ENCODE data around the gene LMNA. TPM values are rescaled to one million over a fixed set of nuclear protein-coding genes. Genes with fewer than 3 reads are reported as not detected.
"Not testable (repeated sequence)": the region's sequence is repeated elsewhere in the genome, so short reads cannot be mapped to it uniquely, and the experiment has no call there.

LMNA gene
- total RNA-seq (1 to 10 TPM; 2.0 to 2.7 TPM), polyA plus RNA-seq (1 to 10 TPM in 1 of 3 donors, under 1 TPM in 2; 0.62 to 4.0 (median 0.75) TPM), total RNA-seq (17.8 to 189 (median 85.6) reads per million in 6 experiments)

DNA sequence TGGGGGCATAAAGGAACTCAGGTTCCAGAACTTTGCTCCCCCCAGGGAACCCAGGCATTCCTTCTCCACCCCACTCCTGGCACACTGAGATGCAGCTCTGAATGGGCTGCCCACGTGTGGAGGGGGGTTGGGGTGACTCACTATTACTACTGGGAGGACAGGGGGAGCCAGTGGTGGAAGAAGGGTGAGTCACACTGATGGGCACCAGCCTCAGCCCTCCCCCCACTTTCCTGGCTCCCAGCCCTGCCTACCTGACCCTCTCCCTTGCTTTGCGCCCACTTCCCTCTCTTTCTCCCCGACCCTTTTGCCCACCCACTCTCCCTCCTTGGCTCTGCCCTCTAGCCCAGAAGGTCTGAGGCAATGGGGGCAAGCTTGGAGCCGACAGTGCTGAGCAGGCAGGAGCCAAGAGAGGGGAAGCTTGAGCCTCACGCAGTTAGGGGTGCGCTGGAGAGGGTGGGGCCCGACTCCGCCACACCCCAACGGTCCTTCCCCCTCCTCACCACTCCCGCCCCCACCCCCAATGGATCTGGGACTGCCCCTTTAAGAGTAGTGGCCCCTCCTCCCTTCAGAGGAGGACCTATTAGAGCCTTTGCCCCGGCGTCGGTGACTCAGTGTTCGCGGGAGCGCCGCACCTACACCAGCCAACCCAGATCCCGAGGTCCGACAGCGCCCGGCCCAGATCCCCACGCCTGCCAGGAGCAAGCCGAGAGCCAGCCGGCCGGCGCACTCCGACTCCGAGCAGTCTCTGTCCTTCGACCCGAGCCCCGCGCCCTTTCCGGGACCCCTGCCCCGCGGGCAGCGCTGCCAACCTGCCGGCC is at the start of gene LMNA:
TSS of gene LMNA (plus strand) at position 611 of the 818 bp plus-strand sequence. CDS start 208 bp downstream, outside the sequence.
- DNase-seq = peak in 7 of 10 donors; percentile 33 to 73 (median 48)
- no peaks in the 10 kb centered on the region for H3K9me3 Mint-ChIP-seq
- peaks cover 10 to 32% (median 25%) of the 10 kb centered on the region in 4 donors for H3K4me1 Mint-ChIP-seq
- peak within 1 kb of the TSS; percentile 53 to 96 (median 88) for H3K27ac Mint-ChIP-seq
- ATAC-seq = peak; percentile 72 to 76
- no peaks in the 10 kb centered on the region for H3K36me3 Mint-ChIP-seq
- POLR2A ChIA-PET = interaction anchor here (0.6 to 2.1 kb wide), 8 partner anchors 7 to 199 kb away, joined by 3 to 12 read pairs (median 4); partner anchors contain the start of gene PMF1
- peaks cover 4 to 39% (median 33%) of the 10 kb centered on the region in 5 donors for H3K27me3 Mint-ChIP-seq
- peak within 1 kb of the TSS; percentile 76 to 93 (median 90) for H3K4me3 Mint-ChIP-seq

DNA sequence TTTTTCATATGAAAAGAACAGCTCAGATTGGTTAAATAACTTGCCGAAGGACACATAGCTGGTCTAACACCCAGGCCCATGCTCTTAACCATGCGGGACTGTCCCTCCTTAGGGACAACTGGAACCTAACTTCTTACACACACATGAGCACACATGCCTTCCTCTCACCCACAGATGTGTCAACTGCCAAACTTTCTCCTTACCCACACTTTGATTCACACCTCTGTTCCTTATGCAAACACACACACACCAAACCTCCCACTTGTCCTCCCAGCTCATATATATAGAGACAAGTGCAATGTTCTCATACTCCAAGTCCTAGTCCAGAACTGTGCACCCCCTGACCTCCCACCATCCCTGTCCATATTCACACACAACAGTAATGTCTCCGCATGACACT is 49.3 kb upstream of the LMNA start:
- H3K36me3 Mint-ChIP-seq = no peaks in the 10 kb centered on the region
- DNase-seq (no peak), ATAC-seq (no peak)
- no peaks in the 10 kb centered on the region for H3K9me3 Mint-ChIP-seq
- peaks cover 3 to 9% (median 6%) of the 10 kb centered on the region in 4 donors for H3K4me1 Mint-ChIP-seq
- H3K4me3 Mint-ChIP-seq = no peak overlapping the region
- POLR2A ChIA-PET = no interaction called here
- H3K27ac Mint-ChIP-seq = peak overlapping the region in 2 of 10 donors; percentile 19 to 50
- no peaks in the 10 kb centered on the region for H3K27me3 Mint-ChIP-seq

DNA sequence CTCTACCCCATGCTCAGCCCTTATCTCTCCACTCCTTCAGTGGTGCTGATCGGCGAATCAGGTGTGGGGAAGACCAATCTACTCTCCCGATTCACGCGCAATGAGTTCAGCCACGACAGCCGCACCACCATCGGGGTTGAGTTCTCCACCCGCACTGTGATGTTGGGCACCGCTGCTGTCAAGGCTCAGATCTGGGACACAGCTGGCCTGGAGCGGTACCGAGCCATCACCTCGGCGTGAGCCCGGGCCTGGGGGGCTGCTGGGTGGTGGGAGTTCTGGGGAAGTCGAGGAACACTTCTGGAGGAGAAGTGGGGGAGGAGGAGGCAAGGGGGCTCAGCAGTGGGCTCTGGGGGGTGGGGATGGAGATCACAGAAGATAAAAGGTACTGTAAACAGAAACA is 48.6 kb upstream of the LMNA start:
- ATAC-seq (no peak), DNase-seq (no peak)
- Mint-ChIP-seq H3K27ac (peak overlapping the region in 1 of 10 donors; percentile 24), H3K9me3 (no peaks in the 10 kb centered on the region), H3K36me3 (no peaks in the 10 kb centered on the region), H3K4me3 (no peak overlapping the region), H3K27me3 (no peaks in the 10 kb centered on the region), H3K4me1 (peaks cover 3 to 9% (median 6%) of the 10 kb centered on the region in 4 donors)
- POLR2A ChIA-PET = no interaction called here

DNA sequence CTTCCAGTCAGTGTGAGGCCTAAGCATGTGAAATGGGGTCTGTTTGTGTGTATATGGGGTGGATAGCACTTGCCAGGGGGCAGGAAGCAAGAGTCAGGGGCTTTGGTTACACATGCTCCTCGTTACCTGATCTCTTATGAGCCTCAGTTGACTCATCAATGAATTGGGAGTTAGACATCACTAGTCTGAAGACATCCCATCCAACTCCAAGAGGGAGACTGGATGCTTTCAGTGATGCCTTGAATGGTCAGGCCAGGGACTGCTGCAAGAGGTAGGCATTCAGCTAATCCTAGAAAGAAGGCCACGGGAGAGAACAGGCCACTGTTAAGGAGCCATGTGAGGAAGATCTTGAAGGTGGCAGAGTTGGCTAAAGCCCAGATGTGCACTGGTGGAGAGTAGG is 47.2 kb upstream of the LMNA start:
- H3K9me3 Mint-ChIP-seq = no peaks in the 10 kb centered on the region

DNA sequence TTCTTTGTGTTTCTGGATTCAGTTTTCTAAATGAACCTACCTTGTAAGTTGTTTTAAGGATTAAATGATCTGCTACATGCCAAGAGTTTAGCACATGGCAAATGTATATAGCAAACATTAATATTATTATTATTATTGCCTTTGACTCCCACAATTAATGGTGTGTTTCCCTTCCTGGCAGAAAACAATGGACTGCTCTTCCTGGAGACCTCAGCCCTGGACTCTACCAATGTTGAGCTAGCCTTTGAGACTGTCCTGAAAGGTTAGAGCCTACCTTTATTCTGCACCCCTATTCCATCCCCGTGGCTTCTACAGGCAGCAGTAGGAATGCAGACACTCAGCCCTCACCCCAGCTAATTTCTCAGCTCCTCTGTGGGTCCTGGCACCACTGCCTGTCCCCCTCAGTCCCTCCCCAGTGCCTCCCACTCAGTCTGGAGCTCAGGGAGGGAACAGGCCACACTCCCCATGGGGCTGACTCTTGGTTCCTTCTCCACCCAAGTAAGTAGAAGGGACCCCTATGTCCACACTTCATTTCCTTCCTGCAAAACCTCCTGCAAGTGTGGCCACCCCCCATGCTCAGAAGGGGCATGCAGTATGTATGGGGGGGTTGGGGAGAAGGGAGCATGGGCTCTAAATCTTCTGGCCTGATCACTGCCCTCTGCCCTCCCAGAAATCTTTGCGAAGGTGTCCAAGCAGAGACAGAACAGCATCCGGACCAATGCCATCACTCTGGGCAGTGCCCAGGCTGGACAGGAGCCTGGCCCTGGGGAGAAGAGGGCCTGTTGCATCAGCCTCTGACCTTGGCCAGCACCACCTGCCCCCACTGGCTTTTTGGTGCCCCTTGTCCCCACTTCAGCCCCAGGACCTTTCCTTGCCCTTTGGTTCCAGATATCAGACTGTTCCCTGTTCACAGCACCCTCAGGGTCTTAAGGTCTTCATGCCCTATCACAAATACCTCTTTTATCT is 44.7 kb upstream of the LMNA start:
- no peaks in the 10 kb centered on the region for H3K9me3 Mint-ChIP-seq
- no peak overlapping the region for H3K4me3 Mint-ChIP-seq
- no peaks in the 10 kb centered on the region for H3K36me3 Mint-ChIP-seq
- H3K4me1 Mint-ChIP-seq = peaks cover 3 to 9% (median 6%) of the 10 kb centered on the region in 4 donors
- H3K27ac Mint-ChIP-seq = peak overlapping the region in 2 of 10 donors; percentile 3 to 15
- H3K27me3 Mint-ChIP-seq = peaks cover 0 to 1% (median 0%) of the 10 kb centered on the region in 5 donors
- no peak for DNase-seq
- ATAC-seq = no peak
- POLR2A ChIA-PET = no interaction called here

More for the DNA sequence above, 47.2 kb upstream of the LMNA start:
- POLR2A ChIA-PET = no interaction called here
- Mint-ChIP-seq H3K27me3 (no peaks in the 10 kb centered on the region), H3K4me3 (no peak overlapping the region), H3K27ac (peak overlapping the region in 1 of 10 donors; percentile 63), H3K36me3 (no peaks in the 10 kb centered on the region), H3K4me1 (peaks cover 3 to 9% (median 6%) of the 10 kb centered on the region in 4 donors)
- DNase-seq (no peak), ATAC-seq (no peak)

DNA sequence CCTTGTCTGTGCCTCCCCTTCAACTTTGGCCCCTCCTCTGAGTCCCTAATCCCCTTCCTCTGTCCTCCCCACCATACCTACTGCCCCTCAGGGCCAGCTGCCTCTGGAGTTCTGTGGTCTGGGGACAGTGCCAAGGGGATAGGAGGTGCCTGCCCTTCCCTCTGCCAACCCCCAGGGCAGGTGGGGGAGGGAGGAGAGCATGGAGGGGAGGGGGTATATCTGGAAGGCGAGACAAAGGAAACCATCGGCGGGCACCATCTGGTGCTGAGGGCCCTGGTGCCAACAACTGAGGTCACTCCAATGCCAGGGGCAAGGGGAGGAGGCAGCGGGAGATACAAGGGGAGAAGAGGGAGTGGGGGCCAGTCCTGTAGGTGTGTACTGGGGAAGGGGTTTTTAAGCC is 44.0 kb upstream of the LMNA start:
- no peak overlapping the region for H3K27ac Mint-ChIP-seq
- POLR2A ChIA-PET = no interaction called here

DNA sequence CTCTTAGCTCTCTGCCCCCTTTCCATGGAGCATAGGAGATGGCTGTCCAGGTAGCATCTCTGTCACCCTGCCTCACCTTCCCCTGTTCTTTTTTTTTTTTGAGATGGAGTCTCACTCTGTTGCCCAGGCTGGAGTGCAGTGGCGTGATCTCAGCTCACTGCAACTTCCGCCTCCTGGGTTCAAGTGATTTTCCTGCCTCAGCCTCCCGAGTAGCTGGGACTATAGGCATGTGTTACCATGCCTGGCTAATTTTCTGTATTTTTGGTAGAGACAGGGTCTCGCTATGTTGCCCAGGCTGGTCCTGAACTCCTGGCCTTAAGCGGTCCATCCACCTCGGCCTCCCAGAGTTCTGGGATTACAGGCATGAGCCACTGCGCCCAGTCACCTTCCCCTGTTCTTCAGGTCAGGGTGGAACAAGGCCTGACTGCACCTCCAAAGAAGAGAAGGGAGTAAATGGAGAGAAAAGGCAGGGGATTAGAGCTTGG is 43.1 kb upstream of the LMNA start:
- H3K27me3 Mint-ChIP-seq, H3K4me1 Mint-ChIP-seq, H3K9me3 Mint-ChIP-seq, H3K27ac Mint-ChIP-seq, H3K36me3 Mint-ChIP-seq, ATAC-seq, POLR2A ChIA-PET, DNase-seq, H3K4me3 Mint-ChIP-seq: not testable (repeated sequence)

More for the DNA sequence above, 44.0 kb upstream of the LMNA start:
- DNase-seq (no peak), ATAC-seq (no peak)
- H3K4me3 Mint-ChIP-seq = no peak overlapping the region
- no peaks in the 10 kb centered on the region for H3K36me3 Mint-ChIP-seq
- H3K9me3 Mint-ChIP-seq = no peaks in the 10 kb centered on the region
- peaks cover 3 to 9% (median 6%) of the 10 kb centered on the region in 4 donors for H3K4me1 Mint-ChIP-seq
- H3K27me3 Mint-ChIP-seq = peaks cover 0 to 1% (median 0%) of the 10 kb centered on the region in 5 donors

DNA sequence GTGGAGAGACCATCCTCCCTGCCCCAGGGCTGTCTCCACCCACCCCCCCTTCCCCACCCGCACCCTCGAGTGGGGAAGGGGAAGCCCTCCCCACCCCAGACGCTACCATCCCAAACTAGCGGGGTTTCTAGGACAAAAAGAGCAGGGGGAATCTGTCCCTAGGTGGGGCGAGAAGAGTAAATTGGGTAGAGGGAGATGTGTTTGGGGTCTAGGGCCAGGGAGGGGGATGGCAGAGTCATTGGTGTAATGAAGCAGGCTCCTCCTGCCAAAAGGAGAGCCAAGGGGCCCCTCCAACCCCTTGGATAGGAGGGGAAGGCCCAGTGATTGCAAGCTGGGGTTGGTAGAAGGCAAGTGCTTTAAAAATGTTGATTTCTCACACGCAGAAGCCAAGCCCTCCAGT is 42.3 kb upstream of the LMNA start:
- DNase-seq (no peak), ATAC-seq (no peak)
- Mint-ChIP-seq H3K27me3 (peaks cover 0 to 1% (median 0%) of the 10 kb centered on the region in 5 donors), H3K36me3 (no peaks in the 10 kb centered on the region), H3K9me3 (no peaks in the 10 kb centered on the region), H3K4me3 (no peak overlapping the region), H3K27ac (peak overlapping the region in 1 of 10 donors; percentile 34), H3K4me1 (peaks cover 0 to 3% (median under 1%) of the 10 kb centered on the region in 4 donors)
- POLR2A ChIA-PET = interaction anchor here (1.0 kb wide), 1 partner anchor 13 kb away, joined by 3 read pairs; no protein-coding TSS in a partner anchor

DNA sequence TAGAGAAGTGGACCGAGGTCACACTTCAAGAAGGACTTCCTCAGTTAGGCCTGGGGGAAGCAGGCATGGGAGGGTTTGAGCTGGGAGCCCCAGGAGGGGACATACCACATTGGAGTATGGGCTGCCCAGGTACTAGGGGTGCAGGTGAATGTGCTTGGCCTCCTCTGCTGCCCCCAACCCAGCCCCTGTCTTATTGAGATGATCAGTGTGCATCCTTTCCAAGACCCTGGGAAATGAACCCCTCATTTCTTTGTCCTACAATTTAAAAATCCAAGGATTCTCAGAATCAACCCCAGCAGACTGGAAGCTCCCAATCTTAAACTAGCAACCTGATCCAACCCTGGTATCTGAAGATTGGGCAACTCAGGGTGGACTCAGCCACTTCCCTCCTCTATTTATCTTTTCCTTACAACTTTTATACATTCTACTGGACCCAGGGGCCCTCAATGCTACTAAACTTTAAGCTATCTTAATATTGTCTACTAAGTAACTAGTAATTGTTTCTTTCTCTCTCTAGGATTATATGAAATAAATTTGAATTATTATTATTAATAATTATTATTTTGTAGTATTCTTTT is 41.3 kb upstream of the LMNA start:
- ATAC-seq (no peak), DNase-seq (no peak)
- no peaks in the 10 kb centered on the region for H3K9me3 Mint-ChIP-seq
- H3K27ac Mint-ChIP-seq = peak overlapping the region in 1 of 10 donors; percentile 9
- no peak overlapping the region for H3K4me3 Mint-ChIP-seq
- peaks cover 0 to 5% (median 0%) of the 10 kb centered on the region in 5 donors for H3K27me3 Mint-ChIP-seq
- POLR2A ChIA-PET = interaction anchor here (1.0 kb wide), 1 partner anchor 14 kb away, joined by 3 read pairs; no protein-coding TSS in a partner anchor
- H3K4me1 Mint-ChIP-seq = peaks cover 0 to 2% (median under 1%) of the 10 kb centered on the region in 4 donors
- no peaks in the 10 kb centered on the region for H3K36me3 Mint-ChIP-seq

DNA sequence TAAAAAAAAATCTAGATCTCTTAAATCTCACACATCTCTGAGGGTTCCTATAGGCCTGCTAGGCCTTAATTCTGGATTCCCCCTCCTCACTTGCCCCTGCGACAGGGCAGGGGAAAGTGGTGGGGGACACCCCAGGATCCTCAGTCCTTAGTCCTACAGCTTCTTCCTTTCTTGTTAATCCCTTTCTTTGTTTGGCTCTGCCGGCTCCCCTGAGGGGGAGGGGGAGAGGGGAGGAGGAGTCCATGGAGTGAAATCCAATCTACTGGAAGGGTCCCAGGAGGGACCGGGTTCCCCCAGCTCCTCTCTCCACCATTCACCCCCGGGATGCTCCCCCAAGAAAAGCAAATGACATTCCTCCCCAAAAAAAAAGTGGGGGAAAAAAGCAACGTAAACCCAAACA is 40.8 kb upstream of the LMNA start:
- DNase-seq = no peak
- POLR2A ChIA-PET = no interaction called here
- no peaks in the 10 kb centered on the region for H3K36me3 Mint-ChIP-seq

DNA sequence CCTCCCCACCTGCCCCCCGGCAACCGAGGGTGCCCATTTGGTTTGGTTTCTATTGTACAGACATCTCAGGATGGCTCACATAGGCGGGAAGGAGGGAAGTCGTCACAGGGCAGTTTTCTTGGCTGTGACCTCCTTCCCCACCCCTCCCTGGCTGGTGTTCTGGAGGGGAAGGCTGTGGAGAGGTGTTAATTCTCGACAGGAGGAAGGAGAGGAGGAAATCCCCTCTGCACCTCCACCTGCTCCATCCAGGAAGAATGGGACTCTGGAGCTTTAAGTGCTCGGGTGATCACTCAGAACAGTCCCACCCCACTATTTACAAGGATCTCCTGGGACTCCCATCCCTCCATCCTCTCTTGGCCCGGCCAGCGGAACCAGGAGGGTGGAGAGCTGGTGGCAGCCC is 39.9 kb upstream of the LMNA start:
- DNase-seq = no peak
- no peak overlapping the region for H3K4me3 Mint-ChIP-seq
- H3K9me3 Mint-ChIP-seq = no peaks in the 10 kb centered on the region
- H3K36me3 Mint-ChIP-seq = no peaks in the 10 kb centered on the region
- POLR2A ChIA-PET = no interaction called here
- H3K27me3 Mint-ChIP-seq = peaks cover 0 to 5% (median 0%) of the 10 kb centered on the region in 5 donors
- no peak for ATAC-seq
- H3K27ac Mint-ChIP-seq = no peak overlapping the region
- peaks cover 0 to 2% (median under 1%) of the 10 kb centered on the region in 4 donors for H3K4me1 Mint-ChIP-seq

More for the DNA sequence above, 40.8 kb upstream of the LMNA start:
- Mint-ChIP-seq H3K27me3 (peaks cover 0 to 5% (median 0%) of the 10 kb centered on the region in 5 donors), H3K27ac (peak overlapping the region in 1 of 10 donors; percentile 9), H3K4me1 (peaks cover 0 to 2% (median under 1%) of the 10 kb centered on the region in 4 donors), H3K4me3 (no peak overlapping the region), H3K9me3 (no peaks in the 10 kb centered on the region)
- no peak for ATAC-seq

DNA sequence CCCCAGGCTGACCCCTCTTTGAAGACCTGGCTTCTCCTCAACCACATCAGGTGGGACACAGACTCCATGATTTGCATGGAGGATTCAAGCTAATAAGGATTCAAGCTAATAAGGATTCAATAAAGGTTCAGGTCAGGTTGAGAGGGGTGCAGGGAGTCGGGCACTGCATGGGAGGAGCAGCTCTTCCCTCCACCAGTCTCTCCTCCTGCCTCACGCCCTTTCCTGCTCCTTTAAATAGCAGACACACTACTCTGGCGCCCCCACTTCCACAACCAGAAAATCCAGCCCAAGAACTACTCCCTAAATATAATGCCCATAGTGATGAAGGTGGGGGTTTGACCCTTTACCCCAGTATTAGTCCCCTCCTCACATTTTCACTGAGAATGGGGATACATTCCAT is 39.3 kb upstream of the LMNA start:
- ATAC-seq (no peak), DNase-seq (no peak)
- Mint-ChIP-seq H3K36me3 (no peaks in the 10 kb centered on the region), H3K27ac (no peak overlapping the region), H3K9me3 (no peaks in the 10 kb centered on the region), H3K27me3 (peaks cover 0 to 5% (median 0%) of the 10 kb centered on the region in 5 donors), H3K4me3 (no peak overlapping the region), H3K4me1 (peaks cover 0 to 2% (median under 1%) of the 10 kb centered on the region in 4 donors)
- POLR2A ChIA-PET = no interaction called here

Data from naive thymus-derived CD8-positive, alpha-beta T cell (primary cell).